Activated CD4-positive, alpha-beta T cell treated with anti-CD3 and anti-CD28 coated beads, Interleukin-2, amount 10 ng/mL, durations not matched to agents 7 days and 5 days (primary cell): ENCODE data around the gene AWAT1. TPM values are rescaled to one million over a fixed set of nuclear protein-coding genes. Genes with fewer than 3 reads are reported as not detected.
"Not testable (repeated sequence)": the region's sequence is repeated elsewhere in the genome, so short reads cannot be mapped to it uniquely, and the experiment has no call there.

ENCODE experiments used
- CTCF ChIA-PET: fragments of 350-600 bp; sonication (Branson Sonifier 250); formaldehyde crosslinking; loops from one replicate; lab custom pipeline; 2021; ENCODE audit warnings: antibody characterized with exemption; lab: Charles Lee
- POLR2A ChIA-PET: fragments of 350-600 bp; sonication (Branson Sonifier 250); formaldehyde crosslinking; loops from one replicate; lab custom pipeline; 2021; ENCODE audit warnings: antibody characterized with exemption; lab: Charles Lee
- DNase-seq: peaks from one replicate; pipeline ENCODE4 v3.0.0-alpha.2; 2020
- H3K27ac Mint-ChIP-seq: one replicate; pipeline ENCODE4 v1.8.0; 2021; ENCODE audit warnings: mild to moderate bottlenecking, moderate library complexity, mixed read lengths
- H3K27me3 Mint-ChIP-seq: one replicate; pipeline ENCODE4 v1.8.0; 2021; ENCODE audit warnings: mixed read lengths
- H3K36me3 Mint-ChIP-seq: one replicate; pipeline ENCODE4 v1.8.0; 2021; ENCODE audit warnings: low read depth, mixed read lengths
- H3K4me1 Mint-ChIP-seq: one replicate; pipeline ENCODE4 v1.8.0; 2021; ENCODE audit warnings: mixed read lengths
- H3K4me3 Mint-ChIP-seq: one replicate; pipeline ENCODE4 v1.8.0; 2021; ENCODE audit warnings: mild to moderate bottlenecking, moderate library complexity, mixed read lengths
- H3K9me3 Mint-ChIP-seq: one replicate; pipeline ENCODE4 v1.8.0; 2021; ENCODE audit warnings: mixed read lengths
- total RNA-seq, 2 experiments: library from RNA; stranded (reverse); gene quantifications; one replicate each; pipeline ENCODE4 v1.2.3, GENCODE V29; 2021

The AWAT1 gene
- not detected for total RNA-seq

- Mint-ChIP-seq H3K9me3 (no peaks in the 10 kb centered on the region), H3K27ac (no peak within 1 kb of the TSS), H3K36me3 (no peaks in the 10 kb centered on the region), H3K4me3 (no peak within 1 kb of the TSS), H3K27me3 (no peaks in the 10 kb centered on the region), H3K4me1 (no peaks in the 10 kb centered on the region)
- CTCF ChIA-PET, result no interaction called here
- DNase-seq, result no peak
- POLR2A ChIA-PET, result no interaction called here
Observed at GRCh38 chrX:70234355-70234754, at the start of gene AWAT1. Gene AWAT1 (plus strand): TSS chrX:70234655. CDS start chrX:70234696, 41 bp downstream.

DNA sequence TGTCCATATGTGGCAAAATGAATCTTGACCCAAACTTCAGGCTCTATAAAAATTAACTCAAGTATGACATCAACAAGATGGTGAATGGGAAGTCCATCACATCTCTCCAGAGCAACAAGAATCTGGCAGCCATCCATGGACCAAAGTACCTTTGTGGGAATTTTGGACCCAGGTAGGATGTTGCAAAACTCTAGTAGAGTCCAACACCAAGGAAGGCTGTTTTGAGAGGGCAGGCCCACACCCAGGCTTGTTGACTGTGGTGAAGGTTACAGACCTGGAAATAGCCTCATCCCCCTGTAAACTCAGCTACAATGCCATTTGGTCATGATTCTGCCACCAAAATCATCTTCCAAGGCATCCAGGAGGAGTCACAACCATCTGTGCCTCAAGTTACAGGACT is 44.2 kb upstream of the AWAT1 start:
- Mint-ChIP-seq H3K27ac (no peak overlapping the region), H3K27me3 (peaks cover 9% of the 10 kb centered on the region), H3K4me1 (no peaks in the 10 kb centered on the region), H3K4me3 (no peak overlapping the region), H3K36me3 (no peaks in the 10 kb centered on the region), H3K9me3 (no peaks in the 10 kb centered on the region)
- ChIA-PET CTCF (no interaction called here), POLR2A (no interaction called here)
- no peak for DNase-seq

DNA sequence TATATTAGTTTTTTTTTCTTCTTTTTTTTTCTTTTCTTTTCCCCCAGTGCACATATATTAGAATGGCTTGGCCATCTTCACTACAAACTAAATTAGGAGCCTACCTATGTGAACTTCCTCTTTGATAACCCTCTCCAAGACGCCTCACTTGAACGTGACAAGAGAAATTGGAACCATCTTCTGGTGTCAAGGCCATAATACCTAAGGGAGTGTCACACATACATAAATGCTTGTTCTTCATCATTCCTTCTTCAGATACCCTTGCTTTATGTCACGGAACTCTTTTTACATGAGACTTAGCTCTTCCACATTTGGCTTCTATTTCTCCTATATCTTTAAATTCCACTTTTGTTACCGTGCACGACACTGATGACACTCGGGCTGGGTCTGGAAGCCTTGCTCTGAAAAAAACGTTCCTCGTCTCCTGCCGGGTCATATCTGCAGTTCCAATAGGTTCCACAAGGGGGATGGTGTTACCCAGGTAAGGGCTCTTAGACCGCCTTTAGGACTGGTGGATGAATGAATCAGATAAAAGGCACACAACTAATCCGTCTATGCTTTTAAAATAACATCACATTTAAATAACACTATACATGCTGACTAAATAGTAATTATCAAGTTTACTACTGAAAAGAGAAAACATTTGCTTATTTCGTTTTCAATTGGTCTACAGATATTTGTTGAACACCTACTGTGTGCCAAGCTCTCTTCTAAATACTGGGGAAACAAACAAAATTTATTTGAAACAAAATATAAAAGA is 37.3 kb upstream of the AWAT1 start:
- peak; percentile 67 for DNase-seq
- no peak overlapping the region for H3K27ac Mint-ChIP-seq
- POLR2A ChIA-PET, result no interaction called here
- H3K9me3 Mint-ChIP-seq, result no peaks in the 10 kb centered on the region
- H3K4me1 Mint-ChIP-seq, result peaks cover 4% of the 10 kb centered on the region
- no peaks in the 10 kb centered on the region for H3K36me3 Mint-ChIP-seq
- CTCF ChIA-PET, result interaction anchor here (1.1 kb wide), 1 partner anchor 13 kb away, joined by 3 read pairs; no protein-coding TSS in a partner anchor
- peaks cover 10% of the 10 kb centered on the region for H3K27me3 Mint-ChIP-seq
- no peak overlapping the region for H3K4me3 Mint-ChIP-seq

- POLR2A ChIA-PET, result no interaction called here
- no peak for DNase-seq
- H3K9me3 Mint-ChIP-seq, result no peaks in the 10 kb centered on the region
Observed at GRCh38 chrX:70201732-70202131, 32.7 kb upstream of the AWAT1 start.

DNA sequence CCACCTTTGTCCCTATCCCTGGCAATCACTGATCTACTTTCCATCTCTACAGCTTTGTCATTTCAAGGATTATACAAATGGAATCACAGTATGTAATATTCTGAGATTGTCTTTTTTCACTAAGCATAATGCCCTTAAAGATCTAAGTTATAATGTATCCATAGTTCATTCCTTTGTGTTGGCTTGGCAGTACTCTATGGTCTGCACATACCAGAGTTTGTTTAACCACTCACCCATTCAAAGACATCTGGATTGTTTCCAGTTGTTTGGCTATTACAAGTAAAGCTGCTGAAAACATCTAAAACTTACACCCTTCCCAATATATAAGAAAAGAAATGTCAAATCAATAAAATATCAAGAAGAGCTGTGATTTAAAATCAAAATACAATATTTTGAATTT is 26.0 kb upstream of the AWAT1 start:
- POLR2A ChIA-PET, result no interaction called here
- Mint-ChIP-seq H3K4me3 (no peak overlapping the region), H3K27me3 (peaks cover 7% of the 10 kb centered on the region), H3K9me3 (no peaks in the 10 kb centered on the region), H3K4me1 (no peaks in the 10 kb centered on the region), H3K27ac (no peak overlapping the region), H3K36me3 (no peaks in the 10 kb centered on the region)
- CTCF ChIA-PET, result interaction anchor here (0.6 kb wide), 1 partner anchor 54 kb away, joined by 4 read pairs; no protein-coding TSS in a partner anchor
- DNase-seq, result no peak

More at GRCh38 chrX:70201732-70202131, 32.7 kb upstream of the AWAT1 start:
- peaks cover 4% of the 10 kb centered on the region for H3K4me1 Mint-ChIP-seq
- H3K36me3 Mint-ChIP-seq, result no peaks in the 10 kb centered on the region
- H3K4me3 Mint-ChIP-seq, result no peak overlapping the region
- H3K27ac Mint-ChIP-seq, result no peak overlapping the region
- peaks cover 2% of the 10 kb centered on the region for H3K27me3 Mint-ChIP-seq
- CTCF ChIA-PET, result no interaction called here

DNA sequence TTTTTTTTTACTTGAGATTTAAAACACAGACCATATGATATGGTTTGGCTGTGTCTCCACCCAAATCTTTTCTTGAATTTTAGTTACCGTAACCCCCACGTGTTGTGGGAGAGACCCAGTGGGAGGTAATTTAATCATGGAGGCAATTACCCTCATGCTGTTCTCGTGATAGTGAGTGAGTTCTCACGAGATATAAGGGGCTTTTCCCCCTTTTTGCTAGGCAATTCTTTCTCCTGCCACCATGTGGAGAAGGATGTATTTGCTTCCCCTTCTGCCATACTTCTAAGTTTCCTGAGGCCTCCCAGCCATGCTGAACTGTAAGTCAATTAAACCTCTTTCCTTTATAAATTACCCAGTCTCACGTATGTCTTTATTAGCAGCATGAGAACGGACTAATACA is 24.9 kb upstream of the AWAT1 start:
- POLR2A ChIA-PET, H3K36me3 Mint-ChIP-seq, H3K4me1 Mint-ChIP-seq, H3K9me3 Mint-ChIP-seq, DNase-seq, H3K27me3 Mint-ChIP-seq, H3K27ac Mint-ChIP-seq, H3K4me3 Mint-ChIP-seq: not testable (repeated sequence)
- CTCF ChIA-PET, result interaction anchor here (1.5 kb wide), 1 partner anchor 12 kb away, joined by 3 read pairs; no protein-coding TSS in a partner anchor

DNA sequence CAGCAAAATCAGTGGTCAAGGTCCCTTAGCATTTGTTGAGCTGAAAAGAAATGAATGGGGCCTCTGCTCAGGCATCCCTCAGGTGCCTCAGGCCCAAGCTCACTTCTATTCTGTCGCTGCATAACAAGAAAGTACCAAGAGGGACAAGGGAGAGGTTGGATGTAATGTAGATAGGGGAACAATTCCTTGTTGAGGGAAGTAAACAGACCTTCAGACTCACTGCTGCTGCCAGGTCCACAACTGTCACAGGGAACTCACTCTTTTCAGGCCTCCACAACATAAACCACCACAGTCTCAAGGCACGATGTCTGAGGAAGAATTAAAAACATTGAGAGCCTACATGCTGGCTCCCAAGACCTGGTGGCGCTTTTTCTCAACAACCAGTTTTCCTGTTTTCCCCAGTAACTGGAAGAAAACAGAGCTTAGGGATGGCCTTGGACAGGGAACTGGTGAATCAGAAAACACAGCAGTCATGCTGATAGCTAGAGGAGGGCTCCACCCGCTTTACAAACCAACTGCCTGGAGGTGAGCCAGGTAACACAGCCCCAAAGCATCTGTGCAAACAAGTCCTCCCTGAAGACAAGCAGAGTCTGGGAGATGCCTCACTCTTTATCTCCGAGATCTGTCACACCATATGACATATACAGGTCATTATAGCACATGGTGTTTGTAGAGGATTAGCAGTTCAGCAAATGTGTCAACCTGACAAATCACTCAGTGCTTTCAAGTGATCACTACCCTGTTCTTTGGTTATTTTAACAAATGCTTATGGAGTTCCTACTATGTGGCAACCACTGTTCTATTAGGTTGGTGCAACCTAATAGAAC is 14.3 kb upstream of the AWAT1 start:
- Mint-ChIP-seq H3K4me3 (no peak overlapping the region), H3K27me3 (no peaks in the 10 kb centered on the region), H3K36me3 (no peaks in the 10 kb centered on the region), H3K4me1 (no peaks in the 10 kb centered on the region), H3K9me3 (no peaks in the 10 kb centered on the region), H3K27ac (no peak overlapping the region)
- ChIA-PET POLR2A (no interaction called here), CTCF (no interaction called here)
- no peak for DNase-seq

- Mint-ChIP-seq H3K4me3 (no peak overlapping the region), H3K27ac (no peak overlapping the region), H3K27me3 (no peaks in the 10 kb centered on the region), H3K9me3 (no peaks in the 10 kb centered on the region), H3K36me3 (no peaks in the 10 kb centered on the region), H3K4me1 (no peaks in the 10 kb centered on the region)
- POLR2A ChIA-PET, result no interaction called here
- CTCF ChIA-PET, result no interaction called here
- DNase-seq, result no peak
Observed at GRCh38 chrX:70226048-70226447, 8.4 kb upstream of the AWAT1 start.

- H3K9me3 Mint-ChIP-seq, result no peaks in the 10 kb centered on the region
- no peak overlapping the region for H3K4me3 Mint-ChIP-seq
- ChIA-PET POLR2A (no interaction called here), CTCF (no interaction called here)
- no peaks in the 10 kb centered on the region for H3K36me3 Mint-ChIP-seq
- no peak for DNase-seq
- no peak overlapping the region for H3K27ac Mint-ChIP-seq
- H3K27me3 Mint-ChIP-seq, result no peaks in the 10 kb centered on the region
- no peaks in the 10 kb centered on the region for H3K4me1 Mint-ChIP-seq
Observed at GRCh38 chrX:70226687-70227086, 7.8 kb upstream of the AWAT1 start.

- CTCF ChIA-PET, result no interaction called here
- POLR2A ChIA-PET, result no interaction called here
- H3K9me3 Mint-ChIP-seq, result no peaks in the 10 kb centered on the region
- no peak for DNase-seq
- no peaks in the 10 kb centered on the region for H3K4me1 Mint-ChIP-seq
- H3K36me3 Mint-ChIP-seq, result no peaks in the 10 kb centered on the region
- H3K27ac Mint-ChIP-seq, result no peak overlapping the region
- no peak overlapping the region for H3K4me3 Mint-ChIP-seq
- no peaks in the 10 kb centered on the region for H3K27me3 Mint-ChIP-seq
Observed at GRCh38 chrX:70231666-70232065, 2.8 kb upstream of the AWAT1 start.

DNA sequence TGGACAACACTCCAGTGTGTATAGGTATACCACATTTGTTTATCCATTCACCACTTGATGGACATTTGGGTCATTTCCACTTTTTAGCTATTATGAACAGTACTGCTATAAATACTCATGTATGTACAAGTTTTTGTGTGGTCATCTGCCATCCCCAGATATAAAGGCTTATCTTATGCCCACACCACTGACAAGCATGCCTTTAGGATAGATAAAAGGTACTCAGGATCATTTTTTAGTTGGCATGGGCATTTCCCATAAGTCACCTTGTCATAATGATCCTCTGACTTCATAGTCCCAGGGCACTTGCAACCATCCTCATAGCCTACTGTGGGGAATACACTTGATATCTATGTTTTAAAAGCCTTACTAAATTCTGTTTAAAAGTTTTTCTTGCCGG is 6.3 kb downstream of the AWAT1 start:
- no peaks in the 10 kb centered on the region for H3K4me1 Mint-ChIP-seq
- POLR2A ChIA-PET, result no interaction called here
- CTCF ChIA-PET, result interaction anchor here (1.0 kb wide), 1 partner anchor 13 kb away, joined by 4 read pairs; no protein-coding TSS in a partner anchor
- H3K36me3 Mint-ChIP-seq, result no peaks in the 10 kb centered on the region
- no peaks in the 10 kb centered on the region for H3K9me3 Mint-ChIP-seq
- H3K27me3 Mint-ChIP-seq, result no peaks in the 10 kb centered on the region
- DNase-seq, result no peak
- no peak overlapping the region for H3K27ac Mint-ChIP-seq
- H3K4me3 Mint-ChIP-seq, result no peak overlapping the region

GRCh38 chrX:70241501-70241900 is 7.0 kb downstream of the AWAT1 start:
- ChIA-PET POLR2A (no interaction called here), CTCF (interaction anchor here (0.6 kb wide), 1 partner anchor 229 kb away, joined by 3 read pairs; no protein-coding TSS in a partner anchor)
- H3K9me3 Mint-ChIP-seq, result no peaks in the 10 kb centered on the region
- no peak overlapping the region for H3K27ac Mint-ChIP-seq
- no peak overlapping the region for H3K4me3 Mint-ChIP-seq
- H3K36me3 Mint-ChIP-seq, result no peaks in the 10 kb centered on the region
- no peaks in the 10 kb centered on the region for H3K4me1 Mint-ChIP-seq
- DNase-seq, result no peak
- H3K27me3 Mint-ChIP-seq, result no peaks in the 10 kb centered on the region

DNA sequence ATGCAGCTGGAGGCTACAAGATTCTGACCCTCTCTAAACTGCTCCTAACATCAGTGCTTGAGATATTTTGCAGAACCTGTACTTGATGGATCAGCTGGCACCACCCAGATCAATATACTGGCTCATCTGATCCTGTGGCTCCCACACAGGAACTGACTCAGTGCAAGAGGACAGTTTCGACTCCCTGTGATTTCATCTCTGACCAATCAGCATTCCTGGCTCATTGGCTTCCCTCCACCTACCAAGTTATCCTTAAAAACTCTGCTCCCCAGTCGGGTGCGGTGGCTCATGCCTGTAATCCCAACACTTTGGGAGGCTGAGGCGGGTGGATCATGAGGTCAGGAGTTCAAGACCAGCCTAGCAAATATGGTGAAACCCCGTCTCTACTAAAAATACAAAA is 9.1 kb downstream of the AWAT1 start:
- H3K9me3 Mint-ChIP-seq, POLR2A ChIA-PET, H3K4me3 Mint-ChIP-seq: not testable (repeated sequence)

More for the DNA sequence above, 9.1 kb downstream of the AWAT1 start:
- not testable (repeated sequence) for H3K27me3 Mint-ChIP-seq, H3K36me3 Mint-ChIP-seq, DNase-seq, H3K27ac Mint-ChIP-seq, H3K4me1 Mint-ChIP-seq
- CTCF ChIA-PET, result interaction anchor here (0.6 kb wide), 1 partner anchor 52 kb away, joined by 6 read pairs; no protein-coding TSS in a partner anchor
